Glutamatergic neuron (in vitro differentiated cells): Measurements from ENCODE around the gene WDR37. TPM values are rescaled to one million over a fixed set of nuclear protein-coding genes. Genes with fewer than 3 reads are reported as not detected.
"Not testable (repeated sequence)": the region's sequence is repeated elsewhere in the genome, so short reads cannot be mapped to it uniquely, and the experiment has no call there.

Experiments
- DNase-seq: peaks from one replicate; pipeline ENCODE4 v3.0.0; 2022
- H3K27ac Mint-ChIP-seq: one replicate; pipeline ENCODE4 v1.8.0; 2020; ENCODE audit warnings: mild to moderate bottlenecking, mixed read lengths, inconsistent platforms; ENCODE audit not compliant: unreplicated experiment
- H3K27me3 Mint-ChIP-seq: one replicate; pipeline ENCODE4 v1.8.0; 2020; ENCODE audit warnings: mild to moderate bottlenecking, moderate library complexity, mixed read lengths, inconsistent platforms; ENCODE audit not compliant: unreplicated experiment
- H3K36me3 Mint-ChIP-seq: one replicate; pipeline ENCODE4 v1.8.0; 2020; ENCODE audit warnings: mild to moderate bottlenecking, mixed read lengths, inconsistent platforms; ENCODE audit not compliant: unreplicated experiment
- H3K4me1 Mint-ChIP-seq: one replicate; pipeline ENCODE4 v1.8.0; 2020; ENCODE audit warnings: mild to moderate bottlenecking, low read depth, mixed read lengths, inconsistent platforms; ENCODE audit not compliant: unreplicated experiment
- H3K4me3 Mint-ChIP-seq: one replicate; pipeline ENCODE4 v1.8.0; 2020; ENCODE audit warnings: mild to moderate bottlenecking, mixed read lengths, inconsistent platforms; ENCODE audit not compliant: unreplicated experiment
- H3K9me3 Mint-ChIP-seq: one replicate; pipeline ENCODE4 v1.8.0; 2020; ENCODE audit warnings: mild to moderate bottlenecking, moderate library complexity, mixed read lengths, inconsistent platforms; ENCODE audit not compliant: unreplicated experiment
- total RNA-seq: library from RNA; stranded (reverse); fragmentation: NEBNext Ultra II Directional; extraction: Animal tissue kit (Norgen Biotek cat#: 25700); gene quantifications from one replicate; pipeline ENCODE4 v1.2.1, GENCODE V29; 2021; ENCODE audit not compliant: unreplicated experiment
- TF ChIP-seq, protein P1 (sequence below): fragments of 200-600 bp; sonication (generic); IDR thresholded peaks from one replicate; pipeline ENCODE4 v1.5.0; 2021; ENCODE audit not compliant: partially characterized antibody, unreplicated experiment

WDR37 gene
- total RNA-seq, 1 donor from 2014 or later, result 27.8 TPM

DNA sequence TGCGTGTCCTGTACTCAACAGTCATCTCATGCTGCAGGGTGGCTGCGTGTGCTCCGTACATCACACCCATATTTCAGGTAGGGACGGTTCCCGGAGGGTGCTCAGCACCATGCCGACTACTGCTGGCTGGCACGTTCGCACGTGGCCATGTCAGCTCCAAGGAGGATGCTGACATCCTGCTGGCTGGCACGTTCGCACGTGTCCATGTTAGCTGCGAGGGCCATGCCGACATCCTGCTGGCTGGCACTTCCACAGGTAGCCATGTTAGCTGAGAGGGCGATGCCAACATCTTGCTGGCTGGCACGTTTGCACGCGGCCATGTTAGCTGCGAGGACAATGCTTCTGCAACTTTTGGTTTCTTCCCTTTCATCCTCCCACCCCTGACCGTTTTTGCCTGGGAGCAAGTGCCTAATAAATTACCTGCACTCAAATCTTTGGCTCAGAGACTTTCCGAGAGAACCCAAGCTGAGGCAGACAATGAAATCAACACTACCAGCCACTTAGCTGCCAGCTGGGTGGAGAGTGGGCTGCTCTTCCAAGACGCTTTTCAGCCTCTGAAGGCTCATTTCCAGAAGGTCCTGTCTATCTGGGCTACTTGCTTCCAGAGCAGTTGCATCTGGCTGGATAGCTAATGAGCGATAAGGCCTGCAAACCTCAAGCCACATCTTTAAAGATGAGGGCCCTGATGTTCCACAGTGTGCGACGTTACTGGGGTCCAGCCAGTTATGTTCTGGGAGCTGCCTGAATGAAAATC is 104.6 kb downstream of the WDR37 start:
- Mint-ChIP-seq H3K4me3 (no peak overlapping the region), H3K9me3 (peaks cover 3% of the 10 kb centered on the region), H3K27ac (no peak overlapping the region), H3K36me3 (peaks cover 3% of the 10 kb centered on the region), H3K4me1 (no peaks in the 10 kb centered on the region), H3K27me3 (peaks cover 5% of the 10 kb centered on the region)
- no peak for DNase-seq
- TF ChIP-seq, protein P1, sequence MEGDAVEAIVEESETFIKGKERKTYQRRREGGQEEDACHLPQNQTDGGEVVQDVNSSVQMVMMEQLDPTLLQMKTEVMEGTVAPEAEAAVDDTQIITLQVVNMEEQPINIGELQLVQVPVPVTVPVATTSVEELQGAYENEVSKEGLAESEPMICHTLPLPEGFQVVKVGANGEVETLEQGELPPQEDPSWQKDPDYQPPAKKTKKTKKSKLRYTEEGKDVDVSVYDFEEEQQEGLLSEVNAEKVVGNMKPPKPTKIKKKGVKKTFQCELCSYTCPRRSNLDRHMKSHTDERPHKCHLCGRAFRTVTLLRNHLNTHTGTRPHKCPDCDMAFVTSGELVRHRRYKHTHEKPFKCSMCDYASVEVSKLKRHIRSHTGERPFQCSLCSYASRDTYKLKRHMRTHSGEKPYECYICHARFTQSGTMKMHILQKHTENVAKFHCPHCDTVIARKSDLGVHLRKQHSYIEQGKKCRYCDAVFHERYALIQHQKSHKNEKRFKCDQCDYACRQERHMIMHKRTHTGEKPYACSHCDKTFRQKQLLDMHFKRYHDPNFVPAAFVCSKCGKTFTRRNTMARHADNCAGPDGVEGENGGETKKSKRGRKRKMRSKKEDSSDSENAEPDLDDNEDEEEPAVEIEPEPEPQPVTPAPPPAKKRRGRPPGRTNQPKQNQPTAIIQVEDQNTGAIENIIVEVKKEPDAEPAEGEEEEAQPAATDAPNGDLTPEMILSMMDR, result no peak

DNA sequence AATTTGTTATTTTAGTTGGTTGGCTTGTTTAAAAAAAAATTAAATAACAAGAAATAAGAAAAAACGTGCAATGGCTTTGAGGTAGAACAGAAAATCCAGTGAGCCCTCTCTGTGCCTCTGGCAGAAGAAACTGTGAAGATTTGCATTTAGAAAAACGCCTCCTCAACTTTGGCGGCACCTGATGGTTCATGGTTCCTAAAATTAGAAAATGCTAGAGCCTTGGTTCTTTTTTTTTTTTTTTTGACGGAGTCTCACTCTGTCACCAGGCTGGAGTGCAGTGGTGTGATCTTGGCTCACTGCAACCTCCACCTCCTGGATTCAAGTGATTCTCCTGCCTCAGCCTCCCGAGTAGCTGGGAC is 105.1 kb downstream of the WDR37 start:
- not testable (repeated sequence) for H3K4me3 Mint-ChIP-seq, H3K27me3 Mint-ChIP-seq, DNase-seq, H3K27ac Mint-ChIP-seq, H3K36me3 Mint-ChIP-seq, H3K9me3 Mint-ChIP-seq, H3K4me1 Mint-ChIP-seq

DNA sequence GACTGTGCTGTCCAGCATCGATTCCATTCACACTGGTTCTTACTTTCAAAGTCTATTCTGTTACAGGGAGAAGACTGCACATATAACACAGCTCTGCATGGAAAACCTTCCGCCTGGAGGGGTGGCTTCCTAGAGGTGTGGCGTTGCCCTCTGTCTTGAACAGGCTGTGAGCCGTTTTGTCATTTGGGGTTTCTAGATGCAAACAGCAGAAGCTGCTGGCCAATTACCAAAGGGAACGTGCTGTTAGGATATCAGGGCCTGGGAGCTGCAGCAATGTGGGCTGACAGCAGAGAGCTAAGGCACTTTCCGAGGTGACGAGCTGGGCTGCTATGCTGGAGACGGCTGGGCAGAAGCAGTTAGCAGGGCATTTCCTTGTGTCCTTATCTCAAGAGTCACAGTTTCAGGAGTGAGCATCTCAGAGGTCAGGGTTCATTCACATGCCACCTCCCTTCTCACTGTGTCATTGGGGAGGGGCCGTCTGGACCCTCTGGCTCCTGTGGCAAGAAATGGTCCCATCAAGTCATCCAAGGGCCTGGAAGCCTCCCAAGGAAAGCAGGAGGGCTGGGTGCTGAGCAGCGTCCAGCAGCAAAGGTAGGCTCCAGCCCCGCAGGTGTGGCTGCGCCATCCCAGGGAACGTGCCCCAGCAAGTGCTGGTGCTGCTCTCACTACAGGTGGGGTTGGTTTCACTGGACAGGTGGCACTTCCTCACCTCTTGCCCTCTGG is 106.5 kb downstream of the WDR37 start:
- TF ChIP-seq, protein P1, result no peak
- H3K27ac Mint-ChIP-seq, result no peak overlapping the region
- peaks cover 2% of the 10 kb centered on the region for H3K27me3 Mint-ChIP-seq
- DNase-seq, result no peak
- no peaks in the 10 kb centered on the region for H3K4me1 Mint-ChIP-seq
- H3K9me3 Mint-ChIP-seq, result peaks cover 3% of the 10 kb centered on the region
- no peak overlapping the region for H3K4me3 Mint-ChIP-seq
- H3K36me3 Mint-ChIP-seq, result peaks cover 8% of the 10 kb centered on the region

DNA sequence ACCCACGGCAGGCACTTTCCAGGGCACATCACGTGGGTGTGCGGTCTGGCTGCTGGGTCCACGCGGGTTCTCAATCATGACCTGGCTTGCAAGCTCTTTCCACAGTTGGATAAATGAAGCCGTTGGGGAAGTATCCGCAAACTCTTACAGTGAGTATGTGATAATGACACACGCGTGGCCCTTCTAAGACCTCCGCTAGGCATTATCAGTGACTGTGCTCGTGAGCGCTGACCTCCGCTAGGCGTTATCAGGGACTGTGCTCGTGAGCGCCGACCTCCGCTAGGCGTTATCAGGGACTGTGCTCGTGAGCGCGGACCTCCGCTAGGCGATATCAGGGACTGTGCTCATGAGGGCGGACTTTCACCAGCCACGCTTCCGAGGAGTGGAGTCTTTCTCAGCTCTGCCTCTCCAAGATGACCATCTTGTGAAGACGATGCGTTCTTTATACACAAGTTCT is 107.0 kb downstream of the WDR37 start:
- Mint-ChIP-seq H3K9me3 (peaks cover 3% of the 10 kb centered on the region), H3K36me3 (peaks cover 8% of the 10 kb centered on the region), H3K27ac (no peak overlapping the region), H3K27me3 (peaks cover 2% of the 10 kb centered on the region), H3K4me3 (no peak overlapping the region), H3K4me1 (no peaks in the 10 kb centered on the region)
- TF ChIP-seq, protein P1, result no peak
- no peak for DNase-seq

DNA sequence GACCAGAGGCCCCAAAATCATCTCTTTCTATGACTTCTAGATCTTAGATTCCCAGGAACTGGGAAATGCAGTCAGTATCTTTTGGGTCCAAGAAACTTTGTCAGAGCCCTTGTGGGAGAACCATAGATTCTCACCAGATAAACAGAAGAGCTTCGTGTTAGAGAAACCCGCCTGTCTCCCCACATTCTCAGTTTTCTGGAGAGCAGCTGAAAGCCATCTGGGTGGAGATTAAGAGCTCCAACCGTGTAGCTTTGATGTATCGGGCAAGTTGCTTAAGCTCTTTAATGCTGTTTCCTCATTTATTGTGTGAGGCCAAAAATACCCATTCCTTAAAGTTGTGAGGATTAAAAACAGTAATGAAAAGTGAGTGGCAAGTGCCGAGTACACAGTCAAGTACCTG is 107.6 kb downstream of the WDR37 start:
- no peak for DNase-seq
- peaks cover 1% of the 10 kb centered on the region for H3K9me3 Mint-ChIP-seq
- H3K4me1 Mint-ChIP-seq, result no peaks in the 10 kb centered on the region
- peaks cover 2% of the 10 kb centered on the region for H3K27me3 Mint-ChIP-seq
- no peak overlapping the region for H3K27ac Mint-ChIP-seq
- TF ChIP-seq, protein P1, result no peak
- H3K36me3 Mint-ChIP-seq, result peaks cover 8% of the 10 kb centered on the region
- no peak overlapping the region for H3K4me3 Mint-ChIP-seq
